Stimulated activated CD8-positive, alpha-beta memory T cell treated with anti-CD3 and anti-CD28 coated beads, Interleukin-2, amount 100 ng/mL, for 1 hour (primary cell): ENCODE results near the gene UNC119B.

Experiments used
- DNase-seq, 2 donors: peaks; one replicate each; pipeline ENCODE4 v3.0.0-alpha.2; 2020; ENCODE audit warnings: low read depth in 2 of 2

The UNC119B gene

DNA sequence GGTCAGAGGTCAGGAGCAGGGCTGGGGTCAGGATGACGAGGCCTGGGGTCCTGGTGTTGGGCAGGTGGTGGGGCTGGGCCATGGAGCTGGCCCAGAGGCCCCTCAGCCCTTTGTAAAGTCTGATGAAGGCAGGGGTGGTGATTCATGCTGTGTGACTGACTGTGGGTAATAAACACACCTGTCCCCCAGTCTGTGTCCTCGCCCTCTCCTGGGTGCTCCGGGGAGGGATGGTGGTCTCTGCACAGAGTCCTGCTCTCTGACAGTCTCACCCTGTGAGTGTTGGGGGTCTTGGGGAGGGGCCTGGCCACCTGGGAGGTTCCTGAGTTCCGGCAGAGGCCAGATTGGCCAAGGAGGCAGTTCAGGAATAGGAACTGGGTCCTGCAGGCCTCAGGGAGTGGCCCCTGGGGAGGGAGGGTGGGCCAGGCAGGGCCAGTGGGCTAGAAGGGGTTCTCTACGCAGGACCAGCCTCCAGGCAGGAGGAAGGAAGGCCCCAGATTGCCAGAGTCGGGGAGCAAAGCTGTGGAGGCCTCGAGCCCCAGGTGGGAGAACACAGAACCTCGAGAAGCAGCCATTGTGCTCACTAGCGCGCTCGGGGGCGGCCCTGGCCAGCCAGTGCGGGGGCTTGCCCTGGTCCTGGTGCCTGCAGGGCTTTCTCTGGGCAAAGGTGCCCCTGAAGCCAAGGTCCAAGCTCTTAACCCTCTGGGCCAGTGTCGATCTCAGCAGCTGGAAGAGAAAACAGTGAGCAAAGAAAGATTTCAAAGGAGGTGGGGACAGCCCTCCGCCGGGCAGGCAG is 29.8 kb downstream of the UNC119B start:
- DNase-seq = no peak

- DNase-seq = no peak
Observed at GRCh38 chr12:120740871-120741270, 30.6 kb downstream of the UNC119B start.

DNA sequence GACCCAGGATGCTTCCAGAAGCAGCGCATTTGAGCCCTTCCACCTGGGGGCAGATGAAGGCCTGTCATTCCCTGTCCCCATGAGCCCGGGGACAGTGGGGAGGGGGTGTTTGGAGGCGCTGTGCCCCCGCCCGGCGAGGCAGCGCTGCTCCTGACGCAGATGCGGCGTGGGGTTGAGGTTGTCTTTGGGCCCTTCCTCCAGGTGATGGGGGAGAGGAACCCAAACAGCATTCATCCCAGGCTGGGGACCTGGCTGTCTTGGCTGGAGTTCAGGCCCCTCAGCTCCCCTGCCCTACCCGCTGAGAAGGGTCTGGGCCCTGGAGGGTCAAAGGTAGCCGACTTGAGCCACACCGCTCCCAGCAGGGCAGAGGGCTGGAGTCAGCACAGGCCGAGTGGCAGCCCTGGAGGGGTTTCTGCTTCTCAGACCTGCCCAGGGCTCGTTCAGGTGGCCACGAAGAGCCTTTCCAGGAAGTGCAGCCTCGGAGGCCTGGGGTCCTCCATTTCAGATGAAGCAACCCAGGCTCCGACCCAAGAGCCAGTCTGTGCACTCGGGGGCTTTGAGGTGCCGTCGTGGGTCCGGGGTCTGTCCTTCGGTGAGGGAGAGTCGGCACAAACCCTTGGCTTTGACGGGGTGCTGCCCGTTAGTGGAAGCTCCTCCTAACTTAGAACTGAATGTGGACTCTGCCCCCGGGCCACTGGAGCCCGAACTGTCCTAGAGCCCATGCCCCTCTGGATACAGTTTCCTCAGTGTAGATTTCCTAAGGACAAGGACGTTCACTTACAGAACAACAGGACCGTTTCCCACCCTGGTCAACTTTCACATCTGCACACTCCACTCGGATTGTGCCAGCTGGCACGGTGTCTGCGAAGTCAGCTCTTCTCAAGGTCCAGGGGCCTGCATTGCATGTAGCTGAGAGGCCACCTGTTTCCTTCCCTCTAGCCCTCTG is 31.5 kb downstream of the UNC119B start:
- no peak for DNase-seq

GRCh38 chr12:120744922-120745493 is 34.8 kb downstream of the UNC119B start:
- no peak for DNase-seq

- no peak for DNase-seq
Observed at GRCh38 chr12:120748242-120748641, 38.0 kb downstream of the UNC119B start.

GRCh38 chr12:120749256-120749655 is 39.0 kb downstream of the UNC119B start:
- no peak for DNase-seq

DNA sequence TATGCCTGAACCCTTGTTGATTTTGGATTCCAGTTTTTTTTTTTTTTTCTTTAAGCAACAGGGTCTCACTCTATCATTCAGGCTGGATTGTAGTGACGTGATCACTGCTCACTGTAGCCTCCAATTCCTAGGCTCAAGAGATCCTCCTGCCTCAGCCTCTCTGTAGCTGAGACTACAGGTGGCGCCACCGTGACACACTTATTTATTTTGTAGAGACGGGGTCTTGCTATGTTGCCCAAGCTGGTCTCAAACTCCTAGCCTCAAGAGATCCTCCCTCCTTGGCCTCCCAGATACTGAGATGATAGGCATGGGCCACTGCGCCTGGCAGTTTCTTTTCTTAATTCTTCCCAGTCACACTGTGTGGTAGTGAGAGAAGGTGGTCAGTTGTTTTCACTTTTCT is 40.5 kb downstream of the UNC119B start:
- no peak for DNase-seq

GRCh38 chr12:120751389-120751788 is 41.1 kb downstream of the UNC119B start:
- no peak for DNase-seq

GRCh38 chr12:120754792-120755191 is 44.5 kb downstream of the UNC119B start:
- DNase-seq = no peak

DNA sequence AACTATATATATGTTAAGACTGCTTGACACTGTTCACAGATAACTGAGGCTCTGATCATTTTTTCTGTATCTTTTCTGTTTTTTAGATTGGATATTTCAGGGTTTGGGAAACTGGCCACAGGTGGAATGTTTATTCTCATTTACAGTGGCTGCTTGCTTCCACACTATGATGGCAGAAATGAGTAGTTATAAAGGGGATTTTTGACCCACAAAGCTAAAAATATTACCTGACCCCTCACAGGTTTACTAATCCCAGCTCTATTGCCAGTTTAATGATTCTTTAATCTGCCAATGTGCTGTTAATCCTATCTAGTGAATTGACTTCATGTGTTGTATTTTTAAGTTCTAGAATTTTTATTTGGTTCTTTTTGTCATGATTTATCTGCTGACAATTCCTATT is 45.0 kb downstream of the UNC119B start:
- no peak for DNase-seq

GRCh38 chr12:120757226-120757742 is 47.0 kb downstream of the UNC119B start:
- DNase-seq = no peak

DNA sequence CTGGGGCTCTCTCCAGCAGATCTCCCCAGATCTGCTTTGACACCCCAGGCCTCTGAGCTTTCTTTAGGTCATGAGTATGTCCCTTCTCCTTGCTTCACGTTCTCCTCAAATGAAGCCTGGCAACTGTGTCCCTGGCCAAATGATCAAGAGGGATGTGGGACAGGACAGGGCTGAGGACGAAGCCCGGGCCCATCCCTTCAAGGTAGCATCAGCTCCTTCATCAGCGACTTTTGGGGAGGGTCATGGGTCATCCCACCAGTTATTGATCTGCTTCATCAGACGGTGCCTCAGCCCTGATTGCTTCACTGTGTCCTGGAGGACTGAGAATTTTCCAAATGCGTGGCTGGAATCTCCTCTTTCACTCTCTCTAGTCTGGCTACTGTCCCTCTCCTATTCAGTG is 47.7 kb downstream of the UNC119B start:
- no peak for DNase-seq

DNA sequence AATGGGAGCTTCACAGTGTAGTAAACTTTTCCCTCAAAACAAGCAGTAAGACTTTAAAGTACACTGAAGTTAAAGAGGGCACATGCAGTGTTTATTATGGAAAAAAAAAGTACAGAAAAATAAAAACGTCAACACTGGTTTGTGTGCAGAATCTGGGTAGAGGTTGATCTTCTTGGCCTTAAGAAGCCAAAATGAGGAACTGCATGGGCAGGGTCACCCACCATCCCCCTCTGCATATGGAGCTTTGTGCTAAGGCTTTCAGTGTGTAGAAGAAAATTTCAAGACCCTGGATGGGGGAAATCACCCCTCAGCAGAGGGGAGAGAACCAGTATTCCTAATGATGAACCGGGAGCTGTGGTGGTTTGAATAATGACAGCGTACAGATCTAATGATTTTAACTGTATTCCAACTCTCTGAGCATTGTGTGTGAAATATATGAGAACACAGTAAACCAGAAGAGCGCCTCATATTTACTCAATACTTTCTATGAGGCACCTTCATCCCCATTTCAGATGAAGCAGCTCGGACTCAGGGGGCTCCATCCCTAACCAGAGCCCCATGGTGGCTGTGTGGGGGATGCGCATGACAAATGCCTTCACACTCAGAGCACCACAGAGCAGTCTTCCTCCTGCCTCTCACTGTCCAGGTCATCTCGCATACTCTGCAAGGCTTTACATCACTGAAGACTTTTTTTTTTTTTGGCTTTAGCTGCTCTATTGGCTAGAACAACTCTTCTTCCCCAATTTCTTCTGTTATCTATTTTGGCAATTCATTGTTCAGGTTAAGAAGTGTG is 48.7 kb downstream of the UNC119B start:
- no peak for DNase-seq

DNA sequence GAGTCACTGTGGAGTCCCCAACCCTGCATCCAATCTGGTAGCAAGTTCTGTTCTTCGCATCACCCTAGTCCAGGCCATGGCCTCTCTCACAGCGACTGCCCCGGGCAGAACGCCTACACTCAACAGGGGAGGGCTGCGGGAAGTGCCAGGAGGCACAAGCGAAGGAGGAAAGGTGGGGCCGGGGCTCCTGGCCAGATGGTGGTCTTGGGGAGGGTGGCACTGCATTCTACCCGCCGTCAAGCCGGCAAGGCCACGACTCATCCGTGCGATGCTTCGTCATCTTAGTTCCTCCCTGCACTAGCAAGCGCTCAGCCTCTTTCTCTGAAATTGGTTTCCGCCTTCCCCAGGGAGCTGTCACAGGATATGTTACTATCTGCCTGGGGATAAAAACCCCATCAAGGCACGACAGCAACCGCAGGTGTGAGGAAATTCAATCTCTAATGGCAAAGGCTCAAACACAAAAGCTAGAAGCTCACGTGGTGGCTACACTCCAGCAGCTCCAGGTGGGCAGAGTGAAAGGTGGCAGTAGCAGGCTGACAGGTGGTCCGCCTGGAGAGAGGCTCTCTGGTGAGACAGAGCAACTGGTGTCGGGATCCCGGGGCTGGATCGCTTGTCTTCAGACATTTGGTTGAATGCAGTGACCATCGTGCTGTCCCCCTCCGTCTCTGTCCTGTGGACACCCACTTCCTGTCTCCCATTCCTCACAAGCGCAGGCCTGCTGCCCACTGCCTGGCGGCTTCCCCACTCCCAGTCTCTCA is 49.5 kb downstream of the UNC119B start:
- no peak for DNase-seq

GRCh38 chr12:120760349-120761254 is 50.3 kb downstream of the UNC119B start:
- DNase-seq = no peak

GRCh38 chr12:120761519-120761934 is 51.3 kb downstream of the UNC119B start:
- no peak for DNase-seq

DNA sequence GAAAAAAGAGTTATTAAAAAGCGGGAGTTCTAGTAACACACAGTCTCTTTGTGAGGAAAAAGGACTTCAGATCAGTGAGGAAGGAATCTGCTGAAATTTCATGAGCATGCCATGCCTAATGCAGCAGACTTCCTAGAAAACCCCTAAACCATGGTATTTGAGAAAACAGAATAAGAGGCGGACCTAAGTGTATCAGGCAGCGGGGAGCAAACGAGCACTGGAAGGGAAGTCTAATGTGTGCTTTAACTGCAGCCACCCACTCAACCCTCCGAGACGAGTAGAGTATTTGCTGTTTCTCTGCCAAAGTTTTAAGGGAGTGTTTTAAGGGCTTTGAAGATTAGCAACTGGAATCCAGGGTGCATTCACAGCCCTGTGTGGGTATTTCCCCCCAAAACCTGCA is 51.8 kb downstream of the UNC119B start:
- DNase-seq = no peak

GRCh38 chr12:120763250-120763649 is 53.0 kb downstream of the UNC119B start:
- DNase-seq = no peak

- no peak for DNase-seq
Observed at GRCh38 chr12:120764816-120765215, 54.6 kb downstream of the UNC119B start.

DNA sequence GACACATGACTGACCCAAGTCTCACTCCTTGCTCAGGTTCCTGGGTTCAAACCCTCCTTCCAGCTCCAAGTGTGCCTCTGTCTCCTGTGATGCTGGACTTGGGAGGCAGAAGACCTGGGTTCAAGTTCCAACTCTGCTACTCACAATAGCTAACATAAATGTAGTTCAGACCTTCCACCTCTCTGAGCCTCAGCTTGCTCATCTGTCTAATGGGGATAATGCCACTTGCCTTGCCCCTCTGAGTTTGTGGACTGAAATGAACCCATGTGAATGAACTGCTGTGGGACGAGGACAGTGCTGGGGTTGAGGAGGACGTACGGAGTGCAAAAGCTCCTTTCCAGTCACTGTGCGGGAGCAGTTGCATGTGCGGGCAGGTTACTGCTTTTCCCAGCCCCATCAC is 56.3 kb downstream of the UNC119B start:
- no peak for DNase-seq
